Activated T-cell treated with anti-CD3 and anti-CD28 coated beads, Interleukin-2, amount 50 U/mL, for 72 hours (primary cell): ENCODE data around the gene ADAT3. TPM values are rescaled to one million over a fixed set of nuclear protein-coding genes. Genes with fewer than 3 reads are reported as not detected.
A peak's percentile ranks its signal among the peaks of the same experiment; 100 is the strongest.

Source experiments
- ATAC-seq, 2 donors: fragments of 150-1000 bp; cut with Tn5 transposase; replicated peaks in 1 of 2; 2 replicates each; pipeline ENCODE4 v1.10.0; 2021; ENCODE audit warnings: moderate library complexity in 2 of 2, mild to moderate bottlenecking in 1 of 2
- DNase-seq, 2 donors: peaks; one replicate each; pipeline ENCODE4 v3.0.0; 2021 to 2022; ENCODE audit warnings: mixed read lengths in 1 of 2
- H3K27ac Mint-ChIP-seq: one replicate; pipeline ENCODE4 v1.8.0; 2022; ENCODE audit warnings: mild to moderate bottlenecking, moderate library complexity, mixed read lengths
- H3K27me3 Mint-ChIP-seq: one replicate; pipeline ENCODE4 v1.8.0; 2022; ENCODE audit warnings: low read depth, mixed read lengths
- H3K36me3 Mint-ChIP-seq, 2 donors: one replicate each; pipeline ENCODE4 v1.8.0; 2022; ENCODE audit warnings: mixed read lengths in 2 of 2, mild to moderate bottlenecking in 1 of 2; ENCODE audit not compliant: insufficient read depth in 2 of 2
- H3K4me1 Mint-ChIP-seq: one replicate; pipeline ENCODE4 v1.8.0; 2022; ENCODE audit warnings: low read depth, mixed read lengths
- H3K4me3 Mint-ChIP-seq, 2 donors: one replicate each; pipeline ENCODE4 v1.8.0; 2022; ENCODE audit warnings: mild to moderate bottlenecking in 2 of 2, mixed read lengths in 2 of 2, moderate library complexity in 2 of 2
- H3K9me3 Mint-ChIP-seq, 2 donors: one replicate each; pipeline ENCODE4 v1.8.0; 2022; ENCODE audit warnings: mixed read lengths in 2 of 2
- total RNA-seq, 2 donors: library from RNA; stranded (reverse); gene quantifications; one replicate each; pipeline ENCODE4 v1.2.3, GENCODE V29; 2022

ADAT3 gene
- total RNA-seq, 2 donors from 2014 or later: 4.2 to 4.5 TPM

- peak overlapping the region in 1 of 2 donors; percentile 29 for H3K4me3 Mint-ChIP-seq
- no peaks in the 10 kb centered on the region for H3K27me3 Mint-ChIP-seq
- no peaks in the 10 kb centered on the region for H3K9me3 Mint-ChIP-seq
- H3K4me1 Mint-ChIP-seq: peaks cover 29% of the 10 kb centered on the region
- no peak overlapping the region for H3K27ac Mint-ChIP-seq
- peaks cover 0 to 2% of the 10 kb centered on the region in 2 donors for H3K36me3 Mint-ChIP-seq
- ATAC-seq (no peak), DNase-seq (no peak)
Observed at GRCh38 chr19:1944916-1945561, 39.8 kb downstream of the ADAT3 start.

GRCh38 chr19:1945899-1946298 is 40.7 kb downstream of the ADAT3 start:
- Mint-ChIP-seq H3K4me1 (peaks cover 27% of the 10 kb centered on the region), H3K9me3 (no peaks in the 10 kb centered on the region), H3K27me3 (no peaks in the 10 kb centered on the region), H3K36me3 (peaks cover 0 to 2% of the 10 kb centered on the region in 2 donors), H3K4me3 (no peak overlapping the region), H3K27ac (no peak overlapping the region)
- peak; percentile 35 to 38 for DNase-seq
- ATAC-seq: no peak

GRCh38 chr19:1947651-1948209 is 42.5 kb downstream of the ADAT3 start:
- Mint-ChIP-seq H3K27ac (no peak overlapping the region), H3K27me3 (no peaks in the 10 kb centered on the region), H3K9me3 (no peaks in the 10 kb centered on the region), H3K36me3 (no peaks in the 10 kb centered on the region), H3K4me1 (peaks cover 24% of the 10 kb centered on the region), H3K4me3 (no peak overlapping the region)
- no peak for ATAC-seq
- no peak for DNase-seq

GRCh38 chr19:1949304-1950101 is 44.3 kb downstream of the ADAT3 start:
- ATAC-seq (no peak), DNase-seq (no peak)
- Mint-ChIP-seq H3K27me3 (no peaks in the 10 kb centered on the region), H3K9me3 (no peaks in the 10 kb centered on the region), H3K4me1 (peaks cover 10% of the 10 kb centered on the region), H3K36me3 (no peaks in the 10 kb centered on the region), H3K4me3 (no peak overlapping the region), H3K27ac (no peak overlapping the region)

GRCh38 chr19:1950640-1951039 is 45.4 kb downstream of the ADAT3 start:
- peaks cover 9% of the 10 kb centered on the region for H3K4me1 Mint-ChIP-seq
- H3K36me3 Mint-ChIP-seq: no peaks in the 10 kb centered on the region
- no peak for DNase-seq
- H3K4me3 Mint-ChIP-seq: no peak overlapping the region
- ATAC-seq: no peak
- H3K27me3 Mint-ChIP-seq: no peaks in the 10 kb centered on the region
- H3K27ac Mint-ChIP-seq: no peak overlapping the region
- H3K9me3 Mint-ChIP-seq: no peaks in the 10 kb centered on the region

GRCh38 chr19:1952635-1953034 is 47.4 kb downstream of the ADAT3 start:
- no peaks in the 10 kb centered on the region for H3K36me3 Mint-ChIP-seq
- DNase-seq: no peak
- H3K27me3 Mint-ChIP-seq: no peaks in the 10 kb centered on the region
- H3K4me3 Mint-ChIP-seq: no peak overlapping the region
- H3K27ac Mint-ChIP-seq: no peak overlapping the region
- no peaks in the 10 kb centered on the region for H3K9me3 Mint-ChIP-seq
- no peak for ATAC-seq
- peaks cover 9% of the 10 kb centered on the region for H3K4me1 Mint-ChIP-seq

- DNase-seq (no peak), ATAC-seq (no peak)
- H3K4me1 Mint-ChIP-seq: peaks cover 9% of the 10 kb centered on the region
- no peaks in the 10 kb centered on the region for H3K27me3 Mint-ChIP-seq
- H3K9me3 Mint-ChIP-seq: no peaks in the 10 kb centered on the region
- H3K36me3 Mint-ChIP-seq: no peaks in the 10 kb centered on the region
- no peak overlapping the region for H3K4me3 Mint-ChIP-seq
- H3K27ac Mint-ChIP-seq: no peak overlapping the region
Observed at GRCh38 chr19:1953037-1953436, 47.8 kb downstream of the ADAT3 start.

- Mint-ChIP-seq H3K27ac (no peak overlapping the region), H3K27me3 (no peaks in the 10 kb centered on the region), H3K4me1 (peaks cover 9% of the 10 kb centered on the region), H3K36me3 (no peaks in the 10 kb centered on the region), H3K4me3 (no peak overlapping the region), H3K9me3 (no peaks in the 10 kb centered on the region)
- no peak for DNase-seq
- no peak for ATAC-seq
Observed at GRCh38 chr19:1953441-1954094, 48.4 kb downstream of the ADAT3 start.

GRCh38 chr19:1954532-1954933 is 49.3 kb downstream of the ADAT3 start:
- H3K27me3 Mint-ChIP-seq: no peaks in the 10 kb centered on the region
- no peaks in the 10 kb centered on the region for H3K9me3 Mint-ChIP-seq
- H3K4me1 Mint-ChIP-seq: peaks cover 5% of the 10 kb centered on the region
- H3K27ac Mint-ChIP-seq: no peak overlapping the region
- H3K4me3 Mint-ChIP-seq: no peak overlapping the region
- H3K36me3 Mint-ChIP-seq: no peaks in the 10 kb centered on the region
- ATAC-seq: no peak
- no peak for DNase-seq

GRCh38 chr19:1955171-1956121 is 50.2 kb downstream of the ADAT3 start:
- Mint-ChIP-seq H3K4me3 (no peak overlapping the region), H3K9me3 (no peaks in the 10 kb centered on the region), H3K4me1 (peaks cover 7% of the 10 kb centered on the region), H3K27me3 (no peaks in the 10 kb centered on the region), H3K36me3 (no peaks in the 10 kb centered on the region), H3K27ac (no peak overlapping the region)
- DNase-seq: no peak
- no peak for ATAC-seq

- H3K27ac Mint-ChIP-seq: no peak overlapping the region
- H3K4me3 Mint-ChIP-seq: no peak overlapping the region
- no peaks in the 10 kb centered on the region for H3K36me3 Mint-ChIP-seq
- ATAC-seq (no peak), DNase-seq (no peak)
- H3K4me1 Mint-ChIP-seq: peaks cover 11% of the 10 kb centered on the region
- no peaks in the 10 kb centered on the region for H3K9me3 Mint-ChIP-seq
- H3K27me3 Mint-ChIP-seq: no peaks in the 10 kb centered on the region
Observed at GRCh38 chr19:1956122-1956494, 50.9 kb downstream of the ADAT3 start.

- Mint-ChIP-seq H3K9me3 (no peaks in the 10 kb centered on the region), H3K4me3 (no peak overlapping the region), H3K36me3 (no peaks in the 10 kb centered on the region), H3K27ac (no peak overlapping the region), H3K4me1 (peaks cover 11% of the 10 kb centered on the region), H3K27me3 (no peaks in the 10 kb centered on the region)
- DNase-seq (no peak), ATAC-seq (no peak)
Observed at GRCh38 chr19:1956868-1957492, 51.8 kb downstream of the ADAT3 start.
